Esophagus (tissue), 2 donors: ENCODE measurements around the gene NUP85. TPM values are rescaled to one million over a fixed set of nuclear protein-coding genes. Genes with fewer than 3 reads are reported as not detected.
A peak's percentile ranks its signal among the peaks of the same experiment; 100 is the strongest.

Experiments
- H3K27ac ChIP-seq, 2 donors: one replicate each; pipeline ENCODE4 v1.5.1; 2013; ENCODE audit warnings: low read depth in 2 of 2, mild to moderate bottlenecking in 2 of 2, inconsistent platforms in 1 of 2, low read length in 1 of 2, moderate library complexity in 1 of 2
- H3K27me3 ChIP-seq, 2 donors: one replicate each; pipeline ENCODE4 v1.6.1; 2013; ENCODE audit warnings: low read length in 2 of 2, control low read depth in 1 of 2, mild to moderate bottlenecking in 1 of 2; ENCODE audit not compliant: insufficient read depth in 2 of 2, control insufficient read depth in 1 of 2
- H3K36me3 ChIP-seq, 2 donors: one replicate each; pipeline ENCODE4 v1.6.1; 2013; ENCODE audit warnings: low read length in 1 of 2; ENCODE audit not compliant: control insufficient read depth in 2 of 2, insufficient read depth in 2 of 2
- H3K4me1 ChIP-seq, 2 donors: one replicate each; pipeline ENCODE4 v1.6.1; 2013; ENCODE audit warnings: low read length in 1 of 2; ENCODE audit not compliant: control insufficient read depth in 2 of 2, insufficient read depth in 2 of 2
- H3K4me3 ChIP-seq, 2 donors: one replicate each; pipeline ENCODE4 v1.5.1; 2013; ENCODE audit warnings: low read length in 2 of 2, mild to moderate bottlenecking in 2 of 2, low read depth in 1 of 2, moderate library complexity in 1 of 2
- H3K9me3 ChIP-seq, 2 donors: one replicate each; pipeline ENCODE4 v1.6.1; 2013; ENCODE audit warnings: mild to moderate bottlenecking in 2 of 2, low read depth in 1 of 2, low read length in 1 of 2, moderate library complexity in 1 of 2; ENCODE audit not compliant: control insufficient read depth in 2 of 2, insufficient read depth in 1 of 2
- WGBS, 2 donors: extraction: QIAGEN DNeasy Blood & Tissue Kit; methylation state at CpG; one replicate each; pipeline ENCODE4 v1.1.7; 2013; 5-methylcytosine and 5-hydroxymethylcytosine counted together
- polyA plus RNA-seq, 2 donors: library from polyadenylated mRNA; stranded (reverse); fragments of 200-250 nt; gene quantifications; one replicate each; pipeline ENCODE4 v1.2.3, GENCODE V29; 2013
- donor health status: healthy with polysubstance abuse.
- donor health status: Bipolar disorder and iron deficiency.

The NUP85 gene
- polyA plus RNA-seq, 2 donors = 31.1 to 37.1 TPM

- Histone ChIP-seq H3K4me1 (no peaks in the 10 kb centered on the region), H3K27ac (no peak overlapping the region), H3K9me3 (no peaks in the 10 kb centered on the region), H3K27me3 (no peaks in the 10 kb centered on the region), H3K36me3 (peaks cover 0 to 32% of the 10 kb centered on the region in 2 donors), H3K4me3 (no peak overlapping the region)
- whole genome bisulfite sequencing, 2 donors = 87 to 88% methylated on average over 5 of the region's 5 CpGs
These were observed 28.9 kb upstream of the NUP85 start for GRCh38 chr17:75176625-75177024.

- Histone ChIP-seq H3K4me1 (no peaks in the 10 kb centered on the region), H3K36me3 (peaks cover 0 to 24% of the 10 kb centered on the region in 2 donors), H3K4me3 (no peak overlapping the region), H3K27ac (no peak overlapping the region), H3K9me3 (no peaks in the 10 kb centered on the region), H3K27me3 (no peaks in the 10 kb centered on the region)
- 90 to 95% methylated on average over 6 of the region's 6 CpGs for whole genome bisulfite sequencing, 2 donors
These were observed 27.0 kb upstream of the NUP85 start for GRCh38 chr17:75178453-75178852.

GRCh38 chr17:75181110-75181509 lies 24.4 kb upstream of the NUP85 start:
- Histone ChIP-seq H3K36me3 (peaks cover 0 to 13% of the 10 kb centered on the region in 2 donors), H3K4me3 (peak overlapping the region in 1 of 2 donors; percentile 97), H3K27ac (no peak overlapping the region), H3K27me3 (no peaks in the 10 kb centered on the region), H3K9me3 (no peaks in the 10 kb centered on the region), H3K4me1 (no peaks in the 10 kb centered on the region)
- 6 to 7% methylated on average over 8 of the region's 8 CpGs for WGBS, 2 donors

- peak overlapping the region; percentile 94 to 99 for H3K27ac ChIP-seq
- H3K36me3 ChIP-seq = peaks cover 0 to 12% of the 10 kb centered on the region in 2 donors
- WGBS, 2 donors = 0% methylated on average over 34 of the region's 34 CpGs
- no peaks in the 10 kb centered on the region for H3K27me3 ChIP-seq
- H3K4me3 ChIP-seq = peak overlapping the region; percentile 93 to 97
- no peaks in the 10 kb centered on the region for H3K9me3 ChIP-seq
- H3K4me1 ChIP-seq = no peaks in the 10 kb centered on the region
These were observed 23.7 kb upstream of the NUP85 start for GRCh38 chr17:75181608-75182318.

GRCh38 chr17:75182319-75182568 lies 23.2 kb upstream of the NUP85 start:
- Histone ChIP-seq H3K4me1 (no peaks in the 10 kb centered on the region), H3K36me3 (peaks cover 0 to 10% of the 10 kb centered on the region in 2 donors), H3K27ac (peak overlapping the region; percentile 94 to 99), H3K27me3 (no peaks in the 10 kb centered on the region), H3K4me3 (peak overlapping the region; percentile 93 to 97), H3K9me3 (no peaks in the 10 kb centered on the region)
- 0% methylated on average over 33 of the region's 33 CpGs for WGBS, 2 donors

GRCh38 chr17:75182569-75183436 lies 22.7 kb upstream of the NUP85 start, which contains the start of gene SUMO2:
Gene SUMO2 (minus strand): TSS chr17:75182959. CDS start chr17:75182834, 125 bp downstream.
- WGBS, 2 donors = 1% methylated on average over 78 to 92 of the region's 92 CpGs
- peaks cover 0 to 5% of the 10 kb centered on the region in 2 donors for H3K36me3 ChIP-seq
- H3K4me1 ChIP-seq = no peaks in the 10 kb centered on the region
- H3K4me3 ChIP-seq = peak within 1 kb of the TSS; percentile 93 to 97
- no peaks in the 10 kb centered on the region for H3K9me3 ChIP-seq
- H3K27me3 ChIP-seq = no peaks in the 10 kb centered on the region
- H3K27ac ChIP-seq = peak within 1 kb of the TSS; percentile 94 to 99

GRCh38 chr17:75183999-75184884 lies 21.2 kb upstream of the NUP85 start:
- Histone ChIP-seq H3K27ac (no peak overlapping the region), H3K36me3 (peaks cover 0 to 2% of the 10 kb centered on the region in 2 donors), H3K4me3 (no peak overlapping the region), H3K27me3 (no peaks in the 10 kb centered on the region), H3K4me1 (no peaks in the 10 kb centered on the region), H3K9me3 (no peaks in the 10 kb centered on the region)
- WGBS, 2 donors = 94 to 96% methylated on average over 9 of the region's 9 CpGs

GRCh38 chr17:75188614-75189013 lies 16.9 kb upstream of the NUP85 start:
- Histone ChIP-seq H3K9me3 (no peaks in the 10 kb centered on the region), H3K4me1 (no peaks in the 10 kb centered on the region), H3K27ac (no peak overlapping the region), H3K36me3 (no peaks in the 10 kb centered on the region), H3K4me3 (no peak overlapping the region), H3K27me3 (no peaks in the 10 kb centered on the region)
- 91 to 94% methylated on average over 6 of the region's 6 CpGs for WGBS, 2 donors

- WGBS, 2 donors = 82% methylated on average over 4 of the region's 4 CpGs
- no peaks in the 10 kb centered on the region for H3K9me3 ChIP-seq
- H3K27me3 ChIP-seq = no peaks in the 10 kb centered on the region
- no peak overlapping the region for H3K4me3 ChIP-seq
- no peak overlapping the region for H3K27ac ChIP-seq
- H3K4me1 ChIP-seq = no peaks in the 10 kb centered on the region
- no peaks in the 10 kb centered on the region for H3K36me3 ChIP-seq
These were observed 13.9 kb upstream of the NUP85 start for GRCh38 chr17:75191584-75191983.
